WTC11 (cell line): ENCODE results near the gene ATXN7. TPM values are rescaled to one million over a fixed set of nuclear protein-coding genes. Genes with fewer than 3 reads are reported as not detected.
A peak's percentile ranks its signal among the peaks of the same experiment; 100 is the strongest.

Experiments used
- ATAC-seq: fragments of 200-7000 bp; cut with Tn5 transposase; 2 replicates; pipeline ENCODE4 v1.10.0; 2021; ENCODE audit warnings: mild to moderate bottlenecking, moderate library complexity
- Bru-seq: library from RNA; stranded (reverse); fragments of 400-500 nt; gene quantifications from one replicate; lab custom pipeline; 2021; lab: Mats Ljungman, UMichigan
- CTCF ChIA-PET: fragments of 300-600 bp; sonication (Branson Sonifier 250); formaldehyde crosslinking; loops from one replicate; lab custom pipeline; 2021; ENCODE audit warnings: antibody characterized with exemption; lab: Charles Lee
- POLR2A ChIA-PET: fragments of 350-600 bp; sonication (Branson Sonifier 250); formaldehyde crosslinking; loops from one replicate; lab custom pipeline; 2021; ENCODE audit warnings: antibody characterized with exemption; lab: Charles Lee
- DNase-seq: peaks from one replicate; pipeline ENCODE4 v3.0.0; 2021; ENCODE audit warnings: low spot score
- H3K27ac Mint-ChIP-seq: 2 replicates; pipeline ENCODE4 v1.8.0; 2021; ENCODE audit warnings: mixed read lengths
- H3K27me3 Mint-ChIP-seq: 2 replicates; pipeline ENCODE4 v1.8.0; 2021; ENCODE audit warnings: low read depth, mild to moderate bottlenecking, moderate library complexity, mixed read lengths
- H3K36me3 Mint-ChIP-seq: 2 replicates; pipeline ENCODE4 v1.8.0; 2021; ENCODE audit warnings: mixed read lengths
- H3K4me1 Mint-ChIP-seq: 2 replicates; pipeline ENCODE4 v1.8.0; 2022; ENCODE audit warnings: mixed read lengths
- H3K4me3 Mint-ChIP-seq: 2 replicates; pipeline ENCODE4 v1.8.0; 2021; ENCODE audit warnings: mild to moderate bottlenecking, moderate library complexity, mixed read lengths
- H3K9me3 Mint-ChIP-seq: 2 replicates; pipeline ENCODE4 v1.8.0; 2021; ENCODE audit warnings: mixed read lengths
- CREM ChIP-seq: sonication (generic); formaldehyde crosslinking; IDR thresholded peaks from 2 replicates; pipeline ENCODE4 v1.8.1; 2022; ENCODE audit warnings: mild to moderate bottlenecking, missing genetic modification reagents, moderate library complexity
- ESRRA ChIP-seq: sonication (generic); formaldehyde crosslinking; IDR thresholded peaks from 2 replicates; pipeline ENCODE4 v1.8.1; 2022; ENCODE audit warnings: mild to moderate bottlenecking, missing genetic modification reagents, borderline replicate concordance
- FOXK1 ChIP-seq: sonication (generic); formaldehyde crosslinking; IDR thresholded peaks from 2 replicates; pipeline ENCODE4 v1.8.0; 2022; ENCODE audit warnings: mild to moderate bottlenecking, moderate library complexity, missing genetic modification reagents
- FOXP1 ChIP-seq: sonication (generic); formaldehyde crosslinking; IDR thresholded peaks from 2 replicates; pipeline ENCODE4 v1.8.0; 2022; ENCODE audit warnings: missing genetic modification reagents, mild to moderate bottlenecking, moderate library complexity, borderline replicate concordance
- IRF2 ChIP-seq: sonication (generic); formaldehyde crosslinking; IDR thresholded peaks from 2 replicates; pipeline ENCODE4 v1.8.0; 2022; ENCODE audit warnings: low read depth, missing genetic modification reagents, borderline replicate concordance
- KAT7 ChIP-seq: sonication (generic); formaldehyde crosslinking; IDR thresholded peaks from 2 replicates; pipeline ENCODE4 v1.8.1; 2023; ENCODE audit warnings: missing genetic modification reagents, mild to moderate bottlenecking, borderline replicate concordance
- NFYB ChIP-seq: sonication (generic); formaldehyde crosslinking; conservative IDR thresholded peaks from 2 replicates; pipeline ENCODE4 v1.8.0; 2022; ENCODE audit warnings: low read depth, missing genetic modification reagents
- PRRX2 ChIP-seq: fragments of 250-450 bp; sonication (Bioruptor Pico); IDR thresholded peaks from 2 replicates; pipeline ENCODE4 v1.8.0; 2021; ENCODE audit warnings: mild to moderate bottlenecking
- TEAD1 ChIP-seq: sonication (generic); formaldehyde crosslinking; IDR thresholded peaks from 2 replicates; pipeline ENCODE4 v1.8.0; 2022; ENCODE audit warnings: mild to moderate bottlenecking, missing genetic modification reagents
- long read RNA-seq, 3 experiments: library from RNA in 1 of 3; library from capped mRNA in 1 of 3; library from polyadenylated mRNA in 1 of 3; unstranded in 2 of 3; stranded (forward) in 1 of 3; transcript quantifications; one replicate each; pipeline ENCODE4 v2.0.0, GENCODE V29; 2021
- total RNA-seq: library from RNA; stranded (reverse); gene quantifications from 3 replicates; pipeline ENCODE4 v1.2.3, GENCODE V29; 2021
- TF ChIP-seq, protein P1 (sequence below): sonication (generic); formaldehyde crosslinking; IDR thresholded peaks from 2 replicates; pipeline ENCODE4 v1.8.1; 2022; ENCODE audit warnings: low read depth, mild to moderate bottlenecking, moderate library complexity, missing genetic modification reagents, borderline replicate concordance
- TF ChIP-seq, protein P2 (sequence below): sonication (generic); formaldehyde crosslinking; IDR thresholded peaks from 2 replicates; pipeline ENCODE4 v1.8.0; 2022; ENCODE audit warnings: mild to moderate bottlenecking, missing genetic modification reagents
- TF ChIP-seq, protein P3 (sequence below): sonication (generic); formaldehyde crosslinking; IDR thresholded peaks from 2 replicates; pipeline ENCODE4 v1.8.1; 2023; ENCODE audit warnings: mild to moderate bottlenecking, moderate library complexity, missing genetic modification reagents
- TF ChIP-seq, protein P4 (sequence below): sonication (generic); formaldehyde crosslinking; IDR thresholded peaks from 2 replicates; pipeline ENCODE4 v1.8.1; 2022; ENCODE audit warnings: mild to moderate bottlenecking, moderate library complexity, missing genetic modification reagents
- TF ChIP-seq, protein P5 (sequence below): sonication (generic); formaldehyde crosslinking; IDR thresholded peaks from 2 replicates; pipeline ENCODE4 v1.8.1; 2023; ENCODE audit warnings: mild to moderate bottlenecking, missing genetic modification reagents, moderate library complexity

Gene ATXN7, protein sequence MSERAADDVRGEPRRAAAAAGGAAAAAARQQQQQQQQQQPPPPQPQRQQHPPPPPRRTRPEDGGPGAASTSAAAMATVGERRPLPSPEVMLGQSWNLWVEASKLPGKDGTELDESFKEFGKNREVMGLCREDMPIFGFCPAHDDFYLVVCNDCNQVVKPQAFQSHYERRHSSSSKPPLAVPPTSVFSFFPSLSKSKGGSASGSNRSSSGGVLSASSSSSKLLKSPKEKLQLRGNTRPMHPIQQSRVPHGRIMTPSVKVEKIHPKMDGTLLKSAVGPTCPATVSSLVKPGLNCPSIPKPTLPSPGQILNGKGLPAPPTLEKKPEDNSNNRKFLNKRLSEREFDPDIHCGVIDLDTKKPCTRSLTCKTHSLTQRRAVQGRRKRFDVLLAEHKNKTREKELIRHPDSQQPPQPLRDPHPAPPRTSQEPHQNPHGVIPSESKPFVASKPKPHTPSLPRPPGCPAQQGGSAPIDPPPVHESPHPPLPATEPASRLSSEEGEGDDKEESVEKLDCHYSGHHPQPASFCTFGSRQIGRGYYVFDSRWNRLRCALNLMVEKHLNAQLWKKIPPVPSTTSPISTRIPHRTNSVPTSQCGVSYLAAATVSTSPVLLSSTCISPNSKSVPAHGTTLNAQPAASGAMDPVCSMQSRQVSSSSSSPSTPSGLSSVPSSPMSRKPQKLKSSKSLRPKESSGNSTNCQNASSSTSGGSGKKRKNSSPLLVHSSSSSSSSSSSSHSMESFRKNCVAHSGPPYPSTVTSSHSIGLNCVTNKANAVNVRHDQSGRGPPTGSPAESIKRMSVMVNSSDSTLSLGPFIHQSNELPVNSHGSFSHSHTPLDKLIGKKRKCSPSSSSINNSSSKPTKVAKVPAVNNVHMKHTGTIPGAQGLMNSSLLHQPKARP
- total RNA-seq, result 9.3 to 11.7 TPM (median 11.7 TPM) in 3 replicates
- percentile 68 among the genes with signal in this experiment for Bru-seq, nascent RNA
- long read RNA-seq, experiment 1, partial matches to known transcripts, result 1 of 6 reads
- long read RNA-seq, experiment 1, other reads (novel, unspliced or antisense), result 2 of 6 reads
- long read RNA-seq, experiment 2, partial matches to known transcripts, result 0 of 2 reads
- long read RNA-seq, experiment 2, other reads (novel, unspliced or antisense), result 0 of 2 reads
- long read RNA-seq, experiment 3, result 0 reads

DNA sequence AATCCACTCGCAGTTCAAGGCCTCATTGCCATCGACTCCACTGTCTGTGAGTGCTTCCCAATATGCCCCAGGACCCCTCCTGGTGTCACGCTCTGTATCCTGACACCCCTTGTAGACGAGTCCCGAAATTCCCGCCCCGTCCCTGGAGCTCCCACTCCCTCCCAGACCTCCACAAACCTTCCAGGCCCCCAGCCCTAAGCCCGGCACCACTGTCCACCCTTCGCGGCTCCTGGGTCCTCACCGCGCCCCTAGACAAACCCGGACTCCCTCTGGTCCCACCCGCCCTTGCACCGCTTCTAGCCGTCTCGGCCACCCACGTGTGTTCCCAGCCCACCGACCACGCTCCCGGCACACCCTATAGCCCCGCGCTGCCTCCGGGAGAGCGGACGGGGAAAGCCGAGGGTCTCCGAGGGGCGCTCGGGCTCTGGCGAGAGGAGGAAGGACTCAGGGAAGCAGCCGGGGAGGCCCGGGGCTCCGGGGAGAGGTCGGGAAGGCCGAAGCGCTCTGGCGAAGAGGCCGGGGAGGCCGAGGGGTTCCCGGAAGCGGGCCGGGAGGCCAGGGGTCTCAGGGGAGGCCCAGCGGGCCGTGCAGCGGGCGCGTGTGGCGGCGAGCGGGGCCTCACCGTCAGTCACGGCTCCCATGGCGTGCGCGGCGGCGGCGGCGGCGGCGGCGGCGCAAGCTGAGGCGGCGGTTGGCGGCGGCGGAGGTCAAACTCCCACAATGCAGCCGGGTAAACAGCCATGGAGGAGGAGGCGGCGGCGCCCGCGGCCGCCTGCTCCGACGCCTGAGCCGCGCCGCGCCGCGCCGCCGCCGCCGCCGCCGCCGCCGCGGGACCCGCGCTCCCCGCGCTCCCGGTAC is at the start of gene ATXN7, which contains the start of gene THOC7:
ATXN7 (plus strand) TSS at position 718 of the 858 bp plus-strand sequence. CDS start 48,732 bp downstream, outside the sequence.
THOC7 (minus strand) TSS at position 656 of the 858 bp plus-strand sequence; CDS start at position 641, 15 bp downstream.
- Mint-ChIP-seq H3K27ac (peak within 1 kb of the TSS; percentile 31), H3K27me3 (no peaks in the 10 kb centered on the region), H3K4me3 (peak within 1 kb of the TSS; percentile 90), H3K9me3 (no peaks in the 10 kb centered on the region), H3K4me1 (peaks cover 48% of the 10 kb centered on the region), H3K36me3 (peaks cover 4% of the 10 kb centered on the region; the same call in 1 of the 2 replicates)
- peak; percentile 55 for ATAC-seq
- ChIA-PET CTCF (interaction anchor here (0.6 to 0.7 kb wide), 2 partner anchors 44 to 307 kb away, joined by 4 read pairs; no protein-coding TSS in a partner anchor), POLR2A (interaction anchor here (0.9 kb wide), 1 partner anchor 15 kb away, joined by 3 read pairs; no protein-coding TSS in a partner anchor)
- TF ChIP-seq, protein P1, sequence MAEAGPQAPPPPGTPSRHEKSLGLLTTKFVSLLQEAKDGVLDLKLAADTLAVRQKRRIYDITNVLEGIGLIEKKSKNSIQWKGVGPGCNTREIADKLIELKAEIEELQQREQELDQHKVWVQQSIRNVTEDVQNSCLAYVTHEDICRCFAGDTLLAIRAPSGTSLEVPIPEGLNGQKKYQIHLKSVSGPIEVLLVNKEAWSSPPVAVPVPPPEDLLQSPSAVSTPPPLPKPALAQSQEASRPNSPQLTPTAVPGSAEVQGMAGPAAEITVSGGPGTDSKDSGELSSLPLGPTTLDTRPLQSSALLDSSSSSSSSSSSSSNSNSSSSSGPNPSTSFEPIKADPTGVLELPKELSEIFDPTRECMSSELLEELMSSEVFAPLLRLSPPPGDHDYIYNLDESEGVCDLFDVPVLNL, result 0 out of 2 replicates have a peak, but pooled peaks have one; percentile 59
- TF ChIP-seq, protein P2, sequence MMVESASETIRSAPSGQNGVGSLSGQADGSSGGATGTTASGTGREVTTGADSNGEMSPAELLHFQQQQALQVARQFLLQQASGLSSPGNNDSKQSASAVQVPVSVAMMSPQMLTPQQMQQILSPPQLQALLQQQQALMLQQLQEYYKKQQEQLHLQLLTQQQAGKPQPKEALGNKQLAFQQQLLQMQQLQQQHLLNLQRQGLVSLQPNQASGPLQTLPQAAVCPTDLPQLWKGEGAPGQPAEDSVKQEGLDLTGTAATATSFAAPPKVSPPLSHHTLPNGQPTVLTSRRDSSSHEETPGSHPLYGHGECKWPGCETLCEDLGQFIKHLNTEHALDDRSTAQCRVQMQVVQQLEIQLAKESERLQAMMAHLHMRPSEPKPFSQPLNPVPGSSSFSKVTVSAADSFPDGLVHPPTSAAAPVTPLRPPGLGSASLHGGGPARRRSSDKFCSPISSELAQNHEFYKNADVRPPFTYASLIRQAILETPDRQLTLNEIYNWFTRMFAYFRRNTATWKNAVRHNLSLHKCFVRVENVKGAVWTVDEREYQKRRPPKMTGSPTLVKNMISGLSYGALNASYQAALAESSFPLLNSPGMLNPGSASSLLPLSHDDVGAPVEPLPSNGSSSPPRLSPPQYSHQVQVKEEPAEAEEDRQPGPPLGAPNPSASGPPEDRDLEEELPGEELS (CRISPR knock-in tag), result 0 out of 2 replicates have a peak, but pooled peaks have one; percentile 70
- TF ChIP-seq, protein P3, sequence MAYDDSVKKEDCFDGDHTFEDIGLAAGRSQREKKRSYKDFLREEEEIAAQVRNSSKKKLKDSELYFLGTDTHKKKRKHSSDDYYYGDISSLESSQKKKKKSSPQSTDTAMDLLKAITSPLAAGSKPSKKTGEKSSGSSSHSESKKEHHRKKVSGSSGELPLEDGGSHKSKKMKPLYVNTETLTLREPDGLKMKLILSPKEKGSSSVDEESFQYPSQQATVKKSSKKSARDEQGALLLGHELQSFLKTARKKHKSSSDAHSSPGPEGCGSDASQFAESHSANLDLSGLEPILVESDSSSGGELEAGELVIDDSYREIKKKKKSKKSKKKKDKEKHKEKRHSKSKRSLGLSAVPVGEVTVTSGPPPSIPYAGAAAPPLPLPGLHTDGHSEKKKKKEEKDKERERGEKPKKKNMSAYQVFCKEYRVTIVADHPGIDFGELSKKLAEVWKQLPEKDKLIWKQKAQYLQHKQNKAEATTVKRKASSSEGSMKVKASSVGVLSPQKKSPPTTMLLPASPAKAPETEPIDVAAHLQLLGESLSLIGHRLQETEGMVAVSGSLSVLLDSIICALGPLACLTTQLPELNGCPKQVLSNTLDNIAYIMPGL (CRISPR knock-in tag), result peak; percentile 75; the same call in 1 of the 2 replicates
- no peak for TF ChIP-seq NFYB (CRISPR knock-in tag)
- peak; percentile 46; the same call in 1 of the 2 replicates for TF ChIP-seq ESRRA (CRISPR knock-in tag)
- no peak for TF ChIP-seq TEAD1 (CRISPR knock-in tag)
- 0 out of 2 replicates have a peak, but pooled peaks have one; percentile 27 for TF ChIP-seq CREM (CRISPR knock-in tag)
- TF ChIP-seq, protein P4, sequence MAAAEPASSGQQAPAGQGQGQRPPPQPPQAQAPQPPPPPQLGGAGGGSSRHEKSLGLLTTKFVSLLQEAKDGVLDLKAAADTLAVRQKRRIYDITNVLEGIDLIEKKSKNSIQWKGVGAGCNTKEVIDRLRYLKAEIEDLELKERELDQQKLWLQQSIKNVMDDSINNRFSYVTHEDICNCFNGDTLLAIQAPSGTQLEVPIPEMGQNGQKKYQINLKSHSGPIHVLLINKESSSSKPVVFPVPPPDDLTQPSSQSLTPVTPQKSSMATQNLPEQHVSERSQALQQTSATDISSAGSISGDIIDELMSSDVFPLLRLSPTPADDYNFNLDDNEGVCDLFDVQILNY (CRISPR knock-in tag), result peak; percentile 23; the same call in 1 of the 2 replicates
- TF ChIP-seq KAT7, result 0 out of 2 replicates have a peak, but pooled peaks have one; percentile 57
- no peak for TF ChIP-seq PRRX2 (CRISPR knock-in tag)
- TF ChIP-seq FOXK1 (CRISPR knock-in tag), result peak; percentile 52; the same call in 1 of the 2 replicates
- TF ChIP-seq FOXP1 (CRISPR knock-in tag), result peak; percentile 66; the same call in 1 of the 2 replicates
- TF ChIP-seq IRF2 (CRISPR knock-in tag), result no peak
- TF ChIP-seq, protein P5, sequence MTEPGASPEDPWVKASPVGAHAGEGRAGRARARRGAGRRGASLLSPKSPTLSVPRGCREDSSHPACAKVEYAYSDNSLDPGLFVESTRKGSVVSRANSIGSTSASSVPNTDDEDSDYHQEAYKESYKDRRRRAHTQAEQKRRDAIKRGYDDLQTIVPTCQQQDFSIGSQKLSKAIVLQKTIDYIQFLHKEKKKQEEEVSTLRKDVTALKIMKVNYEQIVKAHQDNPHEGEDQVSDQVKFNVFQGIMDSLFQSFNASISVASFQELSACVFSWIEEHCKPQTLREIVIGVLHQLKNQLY (CRISPR knock-in tag), result no peak
- DNase-seq, result peak; percentile 66
